Activated T-helper 1 cell treated with anti-CD3 and anti-CD28 coated beads, Interleukin-12 subunit alpha, Interleukin-12 subunit beta, Interleukin-2, Interleukin-4 antibody, amounts not matched to agents 30 ng/mL and 10 ng/mL and 1 ng/mL, durations not matched to agents 14 hours and 24 hours and 36 hours (primary cell): Measurements from ENCODE around the gene PLEK2. TPM values are rescaled to one million over a fixed set of nuclear protein-coding genes. Genes with fewer than 3 reads are reported as not detected.
"Not testable (repeated sequence)": the region's sequence is repeated elsewhere in the genome, so short reads cannot be mapped to it uniquely, and the experiment has no call there.

Source experiments
- DNase-seq: peaks from one replicate; pipeline ENCODE4 v3.0.0; 2021; ENCODE audit warnings: low spot score
- H3K27ac Mint-ChIP-seq: one replicate; pipeline ENCODE4 v1.8.0; 2021; ENCODE audit warnings: mild to moderate bottlenecking, mixed read lengths
- H3K27me3 Mint-ChIP-seq: one replicate; pipeline ENCODE4 v1.8.0; 2022; ENCODE audit warnings: mild to moderate bottlenecking, moderate library complexity, mixed read lengths; ENCODE audit not compliant: insufficient read depth
- H3K36me3 Mint-ChIP-seq: one replicate; pipeline ENCODE4 v1.8.0; 2021; ENCODE audit warnings: low read depth, mixed read lengths
- H3K4me1 Mint-ChIP-seq: one replicate; pipeline ENCODE4 v1.8.0; 2021; ENCODE audit warnings: low read depth, mixed read lengths
- H3K4me3 Mint-ChIP-seq: one replicate; pipeline ENCODE4 v1.8.0; 2021; ENCODE audit warnings: mild to moderate bottlenecking, moderate library complexity, mixed read lengths
- H3K9me3 Mint-ChIP-seq: one replicate; pipeline ENCODE4 v1.8.0; 2021; ENCODE audit warnings: mixed read lengths
- intact Hi-C: fragments of 100-400 bp; cut with micrococcal nuclease; formaldehyde crosslinking; loops from one replicate; pipeline ENCODE4 v1.15.1; 2024
- total RNA-seq: library from RNA; stranded (reverse); gene quantifications from 2 replicates; pipeline ENCODE4 v1.2.3, GENCODE V29; 2022

PLEK2 gene, protein sequence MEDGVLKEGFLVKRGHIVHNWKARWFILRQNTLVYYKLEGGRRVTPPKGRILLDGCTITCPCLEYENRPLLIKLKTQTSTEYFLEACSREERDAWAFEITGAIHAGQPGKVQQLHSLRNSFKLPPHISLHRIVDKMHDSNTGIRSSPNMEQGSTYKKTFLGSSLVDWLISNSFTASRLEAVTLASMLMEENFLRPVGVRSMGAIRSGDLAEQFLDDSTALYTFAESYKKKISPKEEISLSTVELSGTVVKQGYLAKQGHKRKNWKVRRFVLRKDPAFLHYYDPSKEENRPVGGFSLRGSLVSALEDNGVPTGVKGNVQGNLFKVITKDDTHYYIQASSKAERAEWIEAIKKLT
- total RNA-seq: 0.57 and 1.5 TPM in 2 replicates

DNA sequence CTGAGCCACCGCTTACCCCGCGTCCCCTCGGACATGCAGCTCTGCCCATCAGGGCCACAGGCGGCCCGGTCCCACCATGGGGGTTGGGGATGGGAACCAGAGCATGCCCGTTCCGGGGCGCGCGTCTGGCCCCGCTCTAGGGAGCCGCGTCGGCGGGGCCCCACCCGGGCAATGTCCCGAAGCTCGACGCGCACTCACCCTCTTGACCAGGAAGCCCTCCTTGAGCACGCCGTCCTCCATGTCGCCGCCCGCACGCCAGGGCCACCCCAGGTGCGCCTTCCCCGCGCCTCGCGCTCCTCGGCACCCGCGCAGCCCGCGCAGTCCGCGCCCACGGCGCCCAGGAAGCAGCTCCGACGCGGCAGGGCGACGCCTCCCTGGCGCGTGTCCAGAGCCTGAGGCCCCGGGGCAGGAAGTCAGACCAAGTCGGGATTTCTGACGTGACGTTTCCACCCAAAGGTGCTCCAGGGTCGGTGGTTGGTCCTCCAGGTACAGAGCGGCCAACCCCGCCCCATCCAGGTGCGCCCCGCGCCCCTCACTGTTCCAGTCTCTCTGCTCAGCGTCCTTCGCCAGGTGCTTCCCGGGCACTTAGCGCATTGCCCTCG is at the start of gene PLEK2:
Gene PLEK2 (minus strand): TSS at position 346 of the 602 bp plus-strand sequence. CDS start 106 bp downstream, at position 240.
- Mint-ChIP-seq H3K27me3 (peaks cover 23% of the 10 kb centered on the region), H3K36me3 (no peaks in the 10 kb centered on the region), H3K4me1 (peaks cover 14% of the 10 kb centered on the region), H3K9me3 (no peaks in the 10 kb centered on the region), H3K27ac (no peak within 1 kb of the TSS), H3K4me3 (peak within 1 kb of the TSS; percentile 39)
- intact Hi-C loops: no loop called here
- DNase-seq: peak; percentile 20

DNA sequence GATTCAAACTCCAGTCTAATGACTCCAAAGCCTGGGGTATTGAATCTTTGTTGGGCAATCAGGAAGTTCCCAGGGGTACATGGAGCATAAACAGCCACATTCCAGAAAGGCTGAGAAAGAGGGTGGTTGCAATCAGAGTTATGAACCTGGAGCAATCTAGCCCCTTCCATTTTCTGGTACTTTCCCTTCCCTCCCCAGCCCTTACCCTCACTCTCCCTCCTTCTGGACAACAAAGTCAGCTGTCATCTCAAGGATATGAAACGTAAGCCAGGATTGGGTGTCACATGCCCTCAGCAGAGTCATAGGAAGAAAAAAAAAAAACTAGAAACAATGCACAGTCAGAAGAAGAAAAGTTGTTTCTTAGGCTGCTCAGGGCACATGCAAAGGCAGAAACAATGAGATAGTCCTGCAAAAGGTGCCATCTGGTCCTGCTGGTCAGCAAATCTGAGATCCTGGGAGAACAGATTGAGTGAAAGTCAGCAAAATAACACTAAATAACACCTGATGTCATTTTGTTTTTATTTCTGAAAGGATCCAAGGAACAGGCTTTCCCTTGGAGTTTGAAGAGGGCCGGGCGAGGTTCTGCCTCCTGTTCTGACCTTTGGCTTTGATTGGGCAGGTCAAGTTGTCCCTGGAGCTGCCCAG is 49.5 kb upstream of the PLEK2 start:
- Mint-ChIP-seq H3K27ac (no peak overlapping the region), H3K4me1 (peaks cover 17% of the 10 kb centered on the region), H3K9me3 (peaks cover 3% of the 10 kb centered on the region), H3K36me3 (no peaks in the 10 kb centered on the region), H3K27me3 (peaks cover 25% of the 10 kb centered on the region), H3K4me3 (no peak overlapping the region)
- intact Hi-C loops: loop anchor here (2.0 kb wide), 1 partner anchor 27 kb away; the partner anchor contains the start of gene TMEM229B
- DNase-seq: no peak

DNA sequence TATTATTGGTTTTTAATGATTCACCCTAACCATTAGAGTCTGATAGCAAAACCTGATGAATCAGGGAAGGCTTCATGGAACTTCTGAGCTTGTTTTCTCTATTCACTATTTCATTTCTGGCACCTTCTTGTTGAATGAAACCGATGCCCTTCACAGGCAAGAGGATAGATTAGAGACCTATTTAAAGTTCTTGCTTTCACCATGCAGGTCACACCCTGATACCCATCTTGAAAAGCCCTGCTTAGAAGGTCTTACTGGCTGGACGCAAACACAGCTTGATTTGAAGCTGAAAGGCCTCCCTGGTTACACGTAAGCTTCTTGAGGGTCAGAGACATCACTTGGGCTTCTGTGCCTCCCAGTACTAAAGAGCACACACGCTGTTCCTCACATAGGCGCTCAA is 47.4 kb upstream of the PLEK2 start:
- Mint-ChIP-seq H3K4me1 (peaks cover 10% of the 10 kb centered on the region), H3K9me3 (peaks cover 3% of the 10 kb centered on the region), H3K4me3 (no peak overlapping the region), H3K36me3 (no peaks in the 10 kb centered on the region), H3K27me3 (peaks cover 12% of the 10 kb centered on the region), H3K27ac (no peak overlapping the region)
- intact Hi-C loops: no loop called here
- DNase-seq: no peak

DNA sequence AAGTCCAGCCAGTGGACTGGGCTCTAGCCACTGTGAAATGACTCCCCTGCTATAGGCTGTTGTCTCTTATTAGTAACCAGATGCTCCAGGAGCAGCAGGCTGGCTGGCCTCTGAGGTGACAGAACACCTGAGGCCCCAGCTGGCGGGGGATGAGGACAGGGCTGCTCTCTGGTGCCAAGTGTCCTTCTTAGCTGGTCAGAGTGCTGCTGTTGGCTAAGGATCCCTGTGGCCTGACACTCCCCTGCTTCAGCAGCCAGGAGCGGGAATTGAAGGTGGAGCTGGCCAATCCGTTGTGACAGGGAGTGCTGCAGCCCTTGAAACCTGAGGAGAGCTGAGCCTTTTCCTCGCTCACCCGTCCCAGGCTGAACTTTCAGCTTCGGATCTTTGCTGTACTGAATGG is 45.8 kb upstream of the PLEK2 start:
- H3K27me3 Mint-ChIP-seq: peaks cover 14% of the 10 kb centered on the region
- no peak overlapping the region for H3K27ac Mint-ChIP-seq

DNA sequence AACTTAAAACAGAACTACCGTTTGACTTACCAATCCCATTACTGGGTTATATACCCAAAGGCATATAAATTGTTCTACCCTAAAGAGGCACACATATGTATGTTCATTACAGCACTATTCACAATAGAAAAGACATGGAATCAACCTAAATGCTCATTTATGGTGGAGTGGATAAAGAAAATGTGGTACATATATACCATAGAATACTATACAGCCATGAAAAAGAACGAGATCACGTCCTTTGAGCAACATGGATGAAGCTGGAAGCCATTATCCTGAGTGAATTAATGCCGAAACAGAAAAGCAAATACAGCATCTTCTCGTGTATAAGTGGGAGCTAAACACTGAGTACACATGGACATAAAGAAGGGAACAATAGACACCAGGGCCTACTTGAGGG is 44.8 kb upstream of the PLEK2 start:
- intact Hi-C loops: no loop called here
- Mint-ChIP-seq H3K4me1 (peaks cover 6% of the 10 kb centered on the region), H3K36me3 (no peaks in the 10 kb centered on the region), H3K27me3 (peaks cover 10% of the 10 kb centered on the region), H3K9me3 (peaks cover 3% of the 10 kb centered on the region), H3K27ac (no peak overlapping the region), H3K4me3 (no peak overlapping the region)
- DNase-seq: no peak

More for the DNA sequence above, 45.8 kb upstream of the PLEK2 start:
- Mint-ChIP-seq H3K4me3 (no peak overlapping the region), H3K36me3 (no peaks in the 10 kb centered on the region), H3K4me1 (peaks cover 9% of the 10 kb centered on the region), H3K9me3 (peaks cover 3% of the 10 kb centered on the region)
- intact Hi-C loops: no loop called here
- DNase-seq: no peak

DNA sequence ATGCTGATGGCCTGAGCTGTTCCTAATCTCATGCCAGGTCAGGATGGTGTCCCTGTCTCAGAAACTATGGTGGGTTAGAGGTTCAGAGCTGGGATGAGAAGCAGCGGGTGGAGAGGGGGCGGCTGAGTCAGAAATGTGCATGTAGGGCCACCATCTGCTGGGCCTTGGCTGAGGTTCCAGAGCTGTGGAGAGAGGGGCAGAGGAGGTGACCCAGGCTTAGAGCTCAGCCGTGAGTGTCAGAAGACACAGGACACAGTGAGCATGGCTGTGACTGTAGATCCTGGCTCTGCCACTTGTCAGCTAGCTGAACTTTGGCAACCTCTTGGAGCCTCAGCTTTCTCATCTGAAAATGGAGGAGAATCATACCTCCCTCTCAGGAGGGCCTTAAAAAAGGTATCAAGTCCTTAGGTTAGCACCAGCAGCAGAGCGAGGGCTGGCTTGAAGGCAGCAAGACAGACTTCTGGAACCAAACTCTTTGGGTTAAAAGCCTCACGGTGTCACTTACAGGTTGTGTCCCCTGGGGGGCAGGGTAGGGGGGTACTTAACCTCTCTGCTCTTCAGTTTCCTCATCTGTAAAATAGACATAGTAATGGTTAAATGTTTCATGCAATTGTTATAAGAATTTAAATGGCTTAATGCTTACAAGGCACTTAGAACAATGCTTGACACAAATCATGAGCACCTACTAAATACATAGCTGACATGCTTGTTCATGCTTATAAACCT is 41.8 kb upstream of the PLEK2 start:
- no peak overlapping the region for H3K27ac Mint-ChIP-seq
- H3K36me3 Mint-ChIP-seq: no peaks in the 10 kb centered on the region
- no peaks in the 10 kb centered on the region for H3K4me1 Mint-ChIP-seq
- DNase-seq: no peak
- peaks cover 2% of the 10 kb centered on the region for H3K27me3 Mint-ChIP-seq
- no peak overlapping the region for H3K4me3 Mint-ChIP-seq
- peaks cover 8% of the 10 kb centered on the region for H3K9me3 Mint-ChIP-seq
- intact Hi-C loops: no loop called here

DNA sequence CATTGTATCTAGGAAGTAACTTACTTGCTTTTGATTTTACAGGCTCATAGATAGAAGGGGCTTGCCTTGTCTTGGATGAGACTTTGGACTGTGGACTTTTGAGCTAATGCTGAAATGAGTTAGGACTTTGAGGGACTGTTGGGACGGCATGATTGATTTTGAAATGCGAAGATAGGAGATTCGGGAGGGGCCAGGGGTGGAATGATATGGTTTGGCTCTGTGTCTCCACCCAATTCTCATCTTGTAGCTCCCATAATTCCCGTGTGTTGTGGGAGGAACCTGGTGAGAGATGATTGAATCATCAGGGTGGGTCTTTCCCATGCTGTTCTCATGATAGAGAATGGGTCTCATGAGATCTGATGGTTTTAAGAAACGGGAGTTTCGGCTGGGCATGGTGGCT is 39.7 kb upstream of the PLEK2 start:
- DNase-seq, H3K4me1 Mint-ChIP-seq, H3K27ac Mint-ChIP-seq, H3K9me3 Mint-ChIP-seq, H3K27me3 Mint-ChIP-seq, H3K36me3 Mint-ChIP-seq, intact Hi-C loops, H3K4me3 Mint-ChIP-seq: not testable (repeated sequence)

DNA sequence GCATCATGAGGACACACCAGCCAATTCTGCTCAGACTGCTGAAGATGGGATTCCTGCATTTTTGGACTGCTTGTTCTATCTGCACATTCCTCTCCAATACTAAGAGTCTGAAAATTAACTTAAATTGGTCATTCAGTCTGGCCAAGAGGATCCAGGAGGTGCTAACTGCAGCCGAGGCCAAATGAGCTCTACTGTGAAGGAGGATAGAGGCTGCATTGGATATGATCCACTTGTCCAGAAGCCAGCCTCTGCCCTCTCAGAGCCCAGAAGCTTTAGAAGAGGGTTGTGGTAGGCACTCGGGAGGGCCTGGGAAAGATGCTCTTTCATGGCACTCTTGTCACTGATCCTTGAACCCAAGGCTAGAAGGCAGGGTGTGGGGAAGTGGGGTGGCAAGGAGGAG is 37.1 kb upstream of the PLEK2 start:
- Mint-ChIP-seq H3K36me3 (no peaks in the 10 kb centered on the region), H3K27ac (no peak overlapping the region), H3K9me3 (peaks cover 5% of the 10 kb centered on the region), H3K27me3 (peaks cover 11% of the 10 kb centered on the region), H3K4me3 (no peak overlapping the region), H3K4me1 (no peaks in the 10 kb centered on the region)
- intact Hi-C loops: no loop called here
- no peak for DNase-seq

DNA sequence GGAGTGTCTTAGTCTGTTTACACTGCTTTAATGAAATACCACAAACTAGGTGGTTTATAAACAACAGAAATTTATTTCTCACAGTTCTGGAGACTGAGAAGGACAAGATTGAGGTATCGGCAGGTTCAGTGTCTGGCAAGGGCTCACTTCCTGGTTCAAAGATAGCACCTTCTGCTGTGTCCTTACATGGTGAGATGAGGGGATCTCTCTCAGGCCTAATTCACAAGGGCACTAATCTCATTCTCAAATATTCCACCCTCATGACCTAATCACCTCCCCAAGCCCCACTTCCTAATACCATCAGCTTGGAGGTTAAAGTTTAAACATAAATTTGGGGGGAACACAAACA is 35.0 kb upstream of the PLEK2 start:
- H3K36me3 Mint-ChIP-seq: no peaks in the 10 kb centered on the region
- peak overlapping the region; percentile 49 for H3K27ac Mint-ChIP-seq
- H3K4me1 Mint-ChIP-seq: no peaks in the 10 kb centered on the region
- DNase-seq: no peak
- peaks cover 5% of the 10 kb centered on the region for H3K9me3 Mint-ChIP-seq
- H3K27me3 Mint-ChIP-seq: peaks cover 20% of the 10 kb centered on the region
- H3K4me3 Mint-ChIP-seq: no peak overlapping the region
- intact Hi-C loops: no loop called here

DNA sequence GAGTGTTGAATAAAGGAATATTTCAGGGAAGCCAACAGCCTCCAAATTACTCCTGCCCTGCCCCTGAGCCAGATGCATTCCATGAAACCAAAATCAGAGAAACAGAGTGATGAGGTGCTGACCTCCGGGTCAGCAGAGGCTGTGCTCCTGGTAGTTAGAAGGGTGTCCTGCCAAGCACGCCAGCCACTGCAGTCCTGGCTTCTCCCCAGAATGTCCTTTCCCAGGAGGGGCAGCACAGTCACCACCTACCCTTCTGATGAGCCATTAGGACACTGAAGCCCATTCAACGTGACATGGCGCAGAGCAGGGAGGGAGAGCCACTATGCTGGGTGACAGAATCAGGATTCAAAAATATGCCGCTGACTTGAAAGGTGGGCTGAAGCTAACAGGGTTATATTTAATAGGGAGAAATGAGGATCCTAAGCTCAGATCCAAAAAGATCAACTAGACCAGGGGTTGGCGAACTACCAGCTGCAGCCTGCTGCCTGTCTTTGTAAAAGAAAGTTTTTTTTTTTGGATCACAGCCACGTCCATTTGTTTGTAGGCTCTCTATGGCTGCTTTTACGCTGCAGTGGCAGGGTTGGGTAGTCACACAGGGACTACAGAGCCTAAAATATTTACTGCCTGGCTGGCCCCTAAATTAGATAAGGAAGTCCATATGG is 34.5 kb upstream of the PLEK2 start:
- Mint-ChIP-seq H3K27me3 (peaks cover 20% of the 10 kb centered on the region), H3K27ac (no peak overlapping the region), H3K9me3 (peaks cover 5% of the 10 kb centered on the region), H3K4me1 (no peaks in the 10 kb centered on the region), H3K4me3 (no peak overlapping the region), H3K36me3 (no peaks in the 10 kb centered on the region)
- DNase-seq: no peak
- intact Hi-C loops: no loop called here

DNA sequence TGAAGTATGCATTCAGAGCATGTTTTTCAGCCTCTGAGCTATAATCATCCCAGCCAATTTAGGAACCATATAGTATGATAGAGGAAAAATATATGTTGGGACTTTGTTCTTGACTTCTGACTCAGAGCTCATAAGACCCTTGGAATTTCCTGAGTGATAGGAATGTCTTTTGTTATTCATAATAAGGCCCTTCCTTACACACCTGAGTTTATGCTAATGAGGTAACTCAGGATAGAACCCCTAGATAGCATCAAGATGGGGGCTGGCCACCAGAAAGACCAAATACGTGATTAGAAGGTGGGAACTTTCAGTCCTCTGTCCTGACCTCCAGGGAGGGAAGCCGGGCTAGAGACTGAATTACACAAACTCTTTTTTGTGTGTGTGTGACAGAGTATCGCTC is 32.4 kb upstream of the PLEK2 start:
- H3K4me1 Mint-ChIP-seq: no peaks in the 10 kb centered on the region
- no peak for DNase-seq
- no peak overlapping the region for H3K4me3 Mint-ChIP-seq
- H3K27me3 Mint-ChIP-seq: peaks cover 26% of the 10 kb centered on the region
- H3K9me3 Mint-ChIP-seq: no peaks in the 10 kb centered on the region
- intact Hi-C loops: no loop called here
- no peak overlapping the region for H3K27ac Mint-ChIP-seq
- no peaks in the 10 kb centered on the region for H3K36me3 Mint-ChIP-seq

DNA sequence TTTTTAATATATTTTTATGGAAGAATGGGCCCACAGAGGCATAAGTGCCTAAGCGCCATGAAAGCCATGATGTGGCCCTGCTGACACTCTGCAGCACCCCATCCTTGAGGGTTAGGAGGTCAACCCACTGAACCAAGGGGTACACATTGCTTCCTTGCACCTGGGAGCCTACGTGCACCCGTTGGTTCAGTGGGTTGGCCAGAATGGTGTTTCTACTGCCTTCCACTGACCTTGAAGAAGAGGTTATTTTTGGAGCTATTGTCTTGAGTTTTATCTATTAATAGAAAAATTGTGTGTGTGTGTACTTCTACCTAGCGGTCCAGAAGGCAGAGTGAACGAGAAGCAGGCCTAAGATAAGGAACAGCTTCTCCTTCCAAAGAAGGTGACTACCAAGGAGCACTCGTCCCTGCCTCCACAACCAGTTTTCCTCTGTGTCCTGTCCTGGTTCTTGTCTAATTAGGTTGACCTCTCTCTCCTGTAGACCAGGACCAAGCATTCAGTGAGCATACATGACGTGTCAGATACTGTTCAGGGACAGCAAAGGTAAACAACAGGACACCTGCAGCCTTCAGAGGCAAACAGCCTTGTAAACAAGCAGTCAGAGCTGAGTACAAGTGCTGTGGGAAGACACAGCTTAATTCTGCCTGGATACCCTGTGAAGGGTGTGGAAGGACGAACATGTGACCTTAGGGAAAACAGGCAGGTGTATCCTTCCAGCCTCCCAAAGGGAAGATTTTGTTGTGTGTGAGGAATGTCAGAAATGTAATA is 30.4 kb upstream of the PLEK2 start:
- intact Hi-C loops: no loop called here
- Mint-ChIP-seq H3K4me3 (no peak overlapping the region), H3K27ac (no peak overlapping the region), H3K27me3 (peaks cover 26% of the 10 kb centered on the region), H3K9me3 (no peaks in the 10 kb centered on the region), H3K4me1 (no peaks in the 10 kb centered on the region), H3K36me3 (no peaks in the 10 kb centered on the region)
- no peak for DNase-seq
